Measurements from ENCODE around the gene FXYD2. TPM values are rescaled to one million over a fixed set of nuclear protein-coding genes. Genes with fewer than 3 reads are reported as not detected.

Gene FXYD2
- total and polyA plus RNA-seq, 2 of the 4 experiments (the other 2 are of a cell fraction), result 0.09 TPM; not detected in 1

DNA sequence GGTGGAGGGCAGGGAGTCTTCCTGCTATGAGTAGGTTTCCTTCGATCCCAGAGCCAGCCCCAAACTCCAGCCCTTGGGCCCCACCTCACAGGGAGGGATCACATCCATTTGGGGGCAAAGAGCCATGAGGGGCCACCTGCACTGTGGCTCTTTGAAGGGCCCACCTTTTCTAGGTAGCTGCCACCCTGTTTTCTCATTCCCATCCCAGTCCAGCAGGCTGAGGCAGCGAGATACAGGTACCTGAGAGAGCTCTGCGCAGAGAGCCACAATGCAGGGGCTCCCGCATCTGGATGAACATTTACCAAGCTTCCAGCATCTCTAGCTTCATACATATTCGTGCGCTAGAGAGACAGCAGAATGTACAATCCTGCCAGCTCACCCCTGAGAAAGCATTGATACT lies 35.6 kb upstream of the FXYD2 start (continued):
- TF ChIP-seq MAZ (IDR thresholded peaks at IDR 0.05; ENCODE audit: borderline replicate concordance, low read depth, low read length), result no peak
- TF ChIP-seq SMC3 (IDR thresholded peaks at IDR 0.05; ENCODE audit: low read depth, low read length), result no peak
- TF ChIP-seq RCOR1 (IDR thresholded peaks at IDR 0.05; ENCODE audit: insufficient replicate concordance, low read length), result no peak
- TF ChIP-seq POLR2A (IDR thresholded peaks at IDR 0.05; ENCODE audit: low read depth, low read length), result no peak
- TF ChIP-seq RFX5 (IDR thresholded peaks at IDR 0.05; ENCODE audit: low read depth, low read length), result no peak
- TF ChIP-seq MAFK (IDR thresholded peaks at IDR 0.05; ENCODE audit: low read depth, low read length), result no peak

DNA sequence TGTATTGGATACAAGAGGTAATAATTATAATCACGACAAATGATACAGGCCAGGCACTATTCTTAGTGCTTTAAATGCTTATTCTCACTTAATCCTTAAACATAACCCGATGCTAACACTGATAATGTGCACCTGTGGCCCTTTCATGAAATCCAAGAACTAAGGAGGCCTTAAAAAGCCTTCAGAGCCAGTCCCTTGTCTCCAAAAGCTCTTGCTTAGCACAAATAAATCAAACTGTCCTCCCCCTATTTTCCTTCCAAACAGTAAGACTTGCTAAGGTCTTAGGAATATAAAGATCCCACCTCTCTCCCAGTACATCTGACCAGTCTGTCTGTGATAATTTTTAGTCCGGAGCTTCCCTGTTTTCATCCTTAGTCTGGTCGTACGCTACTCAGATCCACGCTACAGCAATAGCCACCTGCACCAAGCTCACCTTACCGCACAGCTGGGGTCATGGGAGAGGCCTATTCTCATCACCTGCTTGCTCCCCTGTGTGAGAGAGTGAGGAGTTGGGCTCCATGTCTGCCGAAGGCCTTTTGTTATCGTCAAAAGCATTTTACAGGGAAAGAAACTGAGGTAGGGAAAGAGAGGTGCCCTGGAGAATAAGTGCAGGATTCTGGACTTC lies 35.1 kb upstream of the FXYD2 start:
- no peak overlapping the region for H3K14ac ChIP-seq (replicated peaks; ENCODE audit: low read depth, low read length)
- dilution Hi-C loops (cut with HindIII; ENCODE audit: low sequenced_read_pairs, unreplicated experiment), result no loop called here
- intact Hi-C loops (cut with micrococcal nuclease), result no loop called here
- H2AK5ac ChIP-seq (ENCODE audit: low read depth, low read length), result no peak overlapping the region
- H3K4me1 ChIP-seq (ENCODE audit: control insufficient read depth, insufficient read depth, low read length), result no peaks in the 10 kb centered on the region
- H3K18ac ChIP-seq (ENCODE audit: low read depth, low read length), result no peak overlapping the region
- H3K9ac ChIP-seq (ENCODE audit: low read depth, low read length), result no peak overlapping the region
- no peak overlapping the region for H4K5ac ChIP-seq (ENCODE audit: low read depth, low read length)
- no peaks in the 10 kb centered on the region for H3K36me3 ChIP-seq (ENCODE audit: control insufficient read depth, insufficient read depth, low read length)
- H3K23ac ChIP-seq (ENCODE audit: low read depth, low read length), result no peak overlapping the region
- BruUV-seq (replicated peaks), result no TSS peak
- no peak overlapping the region for H2AFZ ChIP-seq (replicated peaks; ENCODE audit: low read length, poor library complexity)
- no peak overlapping the region for H3K4me2 ChIP-seq (ENCODE audit: low read depth, low read length)
- H4K20me1 ChIP-seq (ENCODE audit: insufficient read depth, low read length), result no peaks in the 10 kb centered on the region
- H3K9me3 ChIP-seq (ENCODE audit: control insufficient read depth, insufficient read depth, low read length), result no peaks in the 10 kb centered on the region
- H3K27ac ChIP-seq (ENCODE audit: insufficient read depth, low read length), result no peak overlapping the region
- CTCF ChIA-PET, result interaction anchor here (1.2 kb wide), 1 partner anchor 15 kb away, joined by 3 read pairs; no protein-coding TSS in a partner anchor
- no peak overlapping the region for H2BK120ac ChIP-seq (ENCODE audit: low read depth, low read length)
- H3K79me1 ChIP-seq (ENCODE audit: low read depth in 1 of 2, low read length in 2 of 2), result no peaks in the 10 kb centered on the region
- no peak overlapping the region for H2BK15ac ChIP-seq (ENCODE audit: low read depth, low read length)
- POLR2A ChIA-PET (ENCODE audit: unreplicated experiment), result no interaction called here
- H2BK5ac ChIP-seq (ENCODE audit: low read depth, low read length, poor library complexity, severe bottlenecking), result no peak overlapping the region
- 10% methylated on average over 1 of the region's 9 CpGs; no CpG with 5 or more reads in 1 of the 2 experiments for WGBS, 2 experiments (ENCODE audit: extremely low coverage in 2 of 2, insufficient read length in 1 of 2)
- no peak overlapping the region for H4K91ac ChIP-seq (ENCODE audit: insufficient read depth, low read depth, low read length)
- H3K4me3 ChIP-seq (ENCODE audit: insufficient read depth, low read depth, low read length), result no peak overlapping the region
- no peaks in the 10 kb centered on the region for H3K9me1 ChIP-seq (ENCODE audit: insufficient read depth, low read length)
- peaks cover 8% of the 10 kb centered on the region for H3K27me3 ChIP-seq (ENCODE audit: control insufficient read depth, insufficient read depth, low read length)
- H3K4ac ChIP-seq (ENCODE audit: low read depth, low read length), result no peak overlapping the region
- no peak overlapping the region for H4K8ac ChIP-seq (ENCODE audit: low read depth in 2 of 2, low read length in 2 of 2)
- in situ Hi-C loops (cut with MboI; ENCODE audit: low sequenced_read_pairs), result no loop called here
- ATAC-seq (ENCODE audit: low read depth) (no peak), DNase-seq (no peak)
- H3K56ac ChIP-seq (ENCODE audit: extremely low read depth, insufficient read depth, low read length), result no peak overlapping the region
- no peak overlapping the region for H2BK20ac ChIP-seq (ENCODE audit: low read depth, low read length)
- no peak overlapping the region for H2AK9ac ChIP-seq (replicated peaks; ENCODE audit: low read depth, low read length, poor library complexity)
- TF ChIP-seq CEBPB (IDR thresholded peaks at IDR 0.05; ENCODE audit: low read depth, low read length) (no peak), CHD1 (IDR thresholded peaks at IDR 0.05; ENCODE audit: low read depth, low read length) (no peak), RCOR1 (IDR thresholded peaks at IDR 0.05; ENCODE audit: insufficient replicate concordance, low read length) (no peak), MXI1 (IDR thresholded peaks at IDR 0.05; ENCODE audit: borderline replicate concordance, low read depth, low read length) (no peak), SMC3 (IDR thresholded peaks at IDR 0.05; ENCODE audit: low read depth, low read length) (no peak), MAFK (IDR thresholded peaks at IDR 0.05; ENCODE audit: low read depth, low read length) (no peak), RAD21 (IDR thresholded peaks at IDR 0.05; ENCODE audit: low read length) (no peak), MAZ (IDR thresholded peaks at IDR 0.05; ENCODE audit: borderline replicate concordance, low read depth, low read length) (no peak)
- TF ChIP-seq, protein P1, sequence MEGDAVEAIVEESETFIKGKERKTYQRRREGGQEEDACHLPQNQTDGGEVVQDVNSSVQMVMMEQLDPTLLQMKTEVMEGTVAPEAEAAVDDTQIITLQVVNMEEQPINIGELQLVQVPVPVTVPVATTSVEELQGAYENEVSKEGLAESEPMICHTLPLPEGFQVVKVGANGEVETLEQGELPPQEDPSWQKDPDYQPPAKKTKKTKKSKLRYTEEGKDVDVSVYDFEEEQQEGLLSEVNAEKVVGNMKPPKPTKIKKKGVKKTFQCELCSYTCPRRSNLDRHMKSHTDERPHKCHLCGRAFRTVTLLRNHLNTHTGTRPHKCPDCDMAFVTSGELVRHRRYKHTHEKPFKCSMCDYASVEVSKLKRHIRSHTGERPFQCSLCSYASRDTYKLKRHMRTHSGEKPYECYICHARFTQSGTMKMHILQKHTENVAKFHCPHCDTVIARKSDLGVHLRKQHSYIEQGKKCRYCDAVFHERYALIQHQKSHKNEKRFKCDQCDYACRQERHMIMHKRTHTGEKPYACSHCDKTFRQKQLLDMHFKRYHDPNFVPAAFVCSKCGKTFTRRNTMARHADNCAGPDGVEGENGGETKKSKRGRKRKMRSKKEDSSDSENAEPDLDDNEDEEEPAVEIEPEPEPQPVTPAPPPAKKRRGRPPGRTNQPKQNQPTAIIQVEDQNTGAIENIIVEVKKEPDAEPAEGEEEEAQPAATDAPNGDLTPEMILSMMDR (conservative IDR thresholded peaks at IDR 0.05; ENCODE audit: low read depth, low read length), result no peak
- TF ChIP-seq, protein P2, sequence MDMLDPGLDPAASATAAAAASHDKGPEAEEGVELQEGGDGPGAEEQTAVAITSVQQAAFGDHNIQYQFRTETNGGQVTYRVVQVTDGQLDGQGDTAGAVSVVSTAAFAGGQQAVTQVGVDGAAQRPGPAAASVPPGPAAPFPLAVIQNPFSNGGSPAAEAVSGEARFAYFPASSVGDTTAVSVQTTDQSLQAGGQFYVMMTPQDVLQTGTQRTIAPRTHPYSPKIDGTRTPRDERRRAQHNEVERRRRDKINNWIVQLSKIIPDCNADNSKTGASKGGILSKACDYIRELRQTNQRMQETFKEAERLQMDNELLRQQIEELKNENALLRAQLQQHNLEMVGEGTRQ (IDR thresholded peaks at IDR 0.05; ENCODE audit: low read depth, low read length), result no peak
- TF ChIP-seq, protein P3, sequence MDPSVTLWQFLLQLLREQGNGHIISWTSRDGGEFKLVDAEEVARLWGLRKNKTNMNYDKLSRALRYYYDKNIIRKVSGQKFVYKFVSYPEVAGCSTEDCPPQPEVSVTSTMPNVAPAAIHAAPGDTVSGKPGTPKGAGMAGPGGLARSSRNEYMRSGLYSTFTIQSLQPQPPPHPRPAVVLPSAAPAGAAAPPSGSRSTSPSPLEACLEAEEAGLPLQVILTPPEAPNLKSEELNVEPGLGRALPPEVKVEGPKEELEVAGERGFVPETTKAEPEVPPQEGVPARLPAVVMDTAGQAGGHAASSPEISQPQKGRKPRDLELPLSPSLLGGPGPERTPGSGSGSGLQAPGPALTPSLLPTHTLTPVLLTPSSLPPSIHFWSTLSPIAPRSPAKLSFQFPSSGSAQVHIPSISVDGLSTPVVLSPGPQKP (IDR thresholded peaks at IDR 0.05; ENCODE audit: borderline replicate concordance, low read depth, low read length), result no peak

Measured in IMR-90 (cell line).